HG03520 (cell line): Measurements from ENCODE around the gene LSM2.
"Not testable (repeated sequence)": the region's sequence is repeated elsewhere in the genome, so short reads cannot be mapped to it uniquely, and the experiment has no call there.

Source experiments
- ATAC-seq: cut with Tn5 transposase; IDR thresholded peaks from one replicate; pipeline ENCODE4 v1.9.1; 2021; ENCODE audit warnings: mild to moderate bottlenecking, moderate library complexity; ENCODE audit not compliant: unreplicated experiment

LSM2 gene

GRCh38 chr6:31827286-31828079 lies 20.7 kb upstream of the LSM2 start, which contains the start of gene HSPA1B:
Gene HSPA1B (plus strand): TSS chr6:31827738. CDS start chr6:31827951, 213 bp downstream.
- ATAC-seq: peak; percentile 60

- no peak for ATAC-seq
Observed at GRCh38 chr6:31826793-31827285, 20.1 kb upstream of the LSM2 start.

GRCh38 chr6:31825553-31825952 lies 18.8 kb upstream of the LSM2 start:
- ATAC-seq: no peak

- not testable (repeated sequence) for ATAC-seq
Observed at GRCh38 chr6:31823592-31824196, 16.9 kb upstream of the LSM2 start.

- no peak for ATAC-seq
Observed at GRCh38 chr6:31822036-31822821, 15.5 kb upstream of the LSM2 start.

GRCh38 chr6:31821301-31822035 lies 14.7 kb upstream of the LSM2 start:
- ATAC-seq: no peak

DNA sequence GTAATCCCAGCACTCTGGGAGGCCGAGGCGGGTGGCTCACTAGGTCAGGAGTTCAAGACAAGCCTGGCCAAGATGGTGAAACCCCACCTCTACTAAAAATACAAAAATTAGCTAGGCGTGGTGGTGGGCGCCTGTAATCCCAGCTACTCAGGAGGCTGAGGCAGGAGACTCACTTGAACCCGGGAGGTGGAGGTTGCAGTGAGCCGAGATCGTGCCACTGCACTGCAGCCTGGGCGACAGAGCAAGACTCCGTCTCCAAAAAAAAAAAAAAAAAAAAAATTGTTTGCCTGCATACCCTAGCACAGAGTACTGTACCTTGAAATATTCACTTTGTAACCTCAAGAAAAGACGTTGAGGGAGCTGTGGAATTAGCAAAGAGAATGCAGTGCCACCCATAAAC lies 13.6 kb upstream of the LSM2 start:
- not testable (repeated sequence) for ATAC-seq

DNA sequence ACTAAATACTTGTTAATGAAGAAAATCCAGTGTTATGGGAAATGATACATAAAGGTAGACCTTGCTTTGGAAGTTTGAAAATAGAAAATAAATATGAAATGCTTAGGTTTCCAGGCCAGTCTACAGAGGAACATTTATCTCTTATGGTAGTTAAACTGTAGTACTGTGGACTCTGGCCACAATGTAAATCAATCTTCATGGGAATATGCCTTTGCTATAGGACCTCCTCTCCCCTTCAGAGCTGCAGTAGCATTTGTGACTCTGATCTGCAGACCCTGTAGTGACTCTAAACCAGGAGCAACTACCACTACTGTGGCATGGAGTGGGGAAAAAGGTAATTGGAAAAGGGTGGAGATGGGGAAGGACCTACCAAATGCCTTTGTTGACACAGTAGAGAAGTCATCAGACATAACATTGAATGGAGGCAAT lies 13.1 kb upstream of the LSM2 start:
- no peak for ATAC-seq

GRCh38 chr6:31817929-31818511 lies 11.3 kb upstream of the LSM2 start:
- not testable (repeated sequence) for ATAC-seq

GRCh38 chr6:31817133-31817928 lies 10.6 kb upstream of the LSM2 start:
- ATAC-seq: not testable (repeated sequence)

DNA sequence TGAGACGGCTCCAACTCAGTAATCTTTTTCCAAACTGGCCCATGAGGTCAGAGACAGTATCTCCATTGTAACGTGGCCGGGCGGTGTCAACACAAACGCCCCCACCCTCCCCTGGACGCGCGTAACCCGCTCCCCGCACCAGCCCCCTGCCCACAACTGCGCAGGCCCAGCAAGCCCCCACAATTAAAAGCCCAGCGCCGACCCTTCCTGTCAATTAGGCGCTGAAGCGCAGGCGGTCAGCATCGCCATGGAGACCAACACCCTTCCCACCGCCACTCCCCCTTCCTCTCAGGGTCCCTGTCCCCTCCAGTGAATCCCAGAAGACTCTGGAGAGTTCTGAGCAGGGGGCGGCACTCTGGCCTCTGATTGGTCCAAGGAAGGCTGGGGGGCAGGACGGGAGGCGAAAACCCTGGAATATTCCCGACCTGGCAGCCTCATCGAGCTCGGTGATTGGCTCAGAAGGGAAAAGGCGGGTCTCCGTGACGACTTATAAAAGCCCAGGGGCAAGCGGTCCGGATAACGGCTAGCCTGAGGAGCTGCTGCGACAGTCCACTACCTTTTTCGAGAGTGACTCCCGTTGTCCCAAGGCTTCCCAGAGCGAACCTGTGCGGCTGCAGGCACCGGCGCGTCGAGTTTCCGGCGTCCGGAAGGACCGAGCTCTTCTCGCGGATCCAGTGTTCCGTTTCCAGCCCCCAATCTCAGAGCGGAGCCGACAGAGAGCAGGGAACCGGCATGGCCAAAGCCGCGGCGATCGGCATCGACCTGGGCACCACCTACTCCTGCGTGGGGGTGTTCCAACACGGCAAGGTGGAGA lies 8.5 kb upstream of the LSM2 start, which contains the start of the genes HSPA1A and HSPA1L:
TSS of gene HSPA1A (plus strand) at position 519 of the 814 bp plus-strand sequence. CDS start at position 733, 214 bp downstream.
TSS of gene HSPA1L (minus strand) at position 259 of the 814 bp plus-strand sequence. CDS start 3,311 bp downstream, outside the sequence.
- ATAC-seq: no peak

DNA sequence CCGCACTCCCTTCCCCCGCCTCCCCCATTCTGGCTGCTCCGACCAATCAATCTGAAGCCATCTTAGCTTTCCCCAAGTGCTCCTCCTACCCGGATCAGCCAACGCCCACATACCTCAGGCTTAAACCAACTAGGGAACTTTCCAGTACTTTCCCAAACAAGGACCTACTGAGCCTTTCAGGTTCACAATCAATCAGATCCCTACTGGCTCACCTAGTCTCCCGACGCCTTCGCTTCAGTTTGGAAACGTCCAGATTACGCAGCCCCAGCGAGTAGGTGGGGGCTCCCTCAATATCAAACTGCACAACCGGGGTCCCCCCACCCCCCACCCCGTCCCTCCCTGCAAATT lies 7.9 kb upstream of the LSM2 start:
- no peak for ATAC-seq

GRCh38 chr6:31813465-31813849 lies 6.7 kb upstream of the LSM2 start:
- ATAC-seq: no peak

GRCh38 chr6:31811645-31812044 lies 4.9 kb upstream of the LSM2 start:
- no peak for ATAC-seq

DNA sequence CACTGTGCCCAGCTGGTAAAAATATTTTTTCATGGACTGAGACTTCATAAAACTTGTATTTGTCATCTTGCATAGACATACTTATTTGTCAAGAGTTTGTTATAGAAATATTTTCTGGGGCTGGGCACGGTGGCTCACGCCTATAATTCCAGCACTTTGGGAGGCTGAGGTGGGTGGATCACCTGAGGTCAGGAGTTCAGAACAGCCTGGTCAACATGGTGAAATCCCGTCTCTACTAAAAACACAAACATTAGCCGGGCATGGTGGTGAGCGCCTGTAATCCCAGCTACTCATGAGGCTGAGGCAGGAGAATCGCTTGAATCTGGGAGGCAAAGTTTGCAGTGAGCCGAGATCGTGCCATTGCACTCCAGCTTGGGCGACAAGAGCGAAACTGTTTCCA lies 1.8 kb upstream of the LSM2 start:
- not testable (repeated sequence) for ATAC-seq

GRCh38 chr6:31805939-31806469 lies 762 bp downstream of the LSM2 start:
- ATAC-seq: no peak

GRCh38 chr6:31801031-31801927 lies 5.5 kb downstream of the LSM2 start:
- not testable (repeated sequence) for ATAC-seq
